CD4-positive, CD25-positive, alpha-beta regulatory T cell (primary cell): ENCODE results near the gene RRAD. TPM values are rescaled to one million over a fixed set of nuclear protein-coding genes. Genes with fewer than 3 reads are reported as not detected.
"Not testable (repeated sequence)": the region's sequence is repeated elsewhere in the genome, so short reads cannot be mapped to it uniquely, and the experiment has no call there.

Experiments
- ATAC-seq, 2 donors: fragments of 150-1000 bp; cut with Tn5 transposase; one replicate each; pipeline ENCODE4 v1.10.0; 2021; ENCODE audit warnings: low read depth in 2 of 2, moderate number of reproducible peaks in 2 of 2, moderate library complexity in 1 of 2
- DNase-seq, 3 donors: peaks; one replicate each; pipeline versions ENCODE4 v3.0.0 to v3.0.0-alpha.2; 2012 to 2022; ENCODE audit warnings: mixed read lengths in 1 of 3
- H3K27ac ChIP-seq: one replicate; pipeline ENCODE4 v1.7.0; 2013; ENCODE audit warnings: mild to moderate bottlenecking, low read length; ENCODE audit not compliant: insufficient read depth, poor library complexity, severe bottlenecking
- H3K27me3 ChIP-seq: one replicate; pipeline ENCODE4 v1.7.0; 2013; ENCODE audit warnings: low read length; ENCODE audit not compliant: control insufficient read depth, insufficient read depth
- H3K36me3 ChIP-seq: one replicate; pipeline ENCODE4 v1.7.0; 2013; ENCODE audit warnings: mild to moderate bottlenecking, low read length, moderate library complexity; ENCODE audit not compliant: control insufficient read depth, insufficient read depth
- H3K4me1 ChIP-seq: 2 replicates; pipeline ENCODE4 v1.7.0; 2013; ENCODE audit warnings: mild to moderate bottlenecking, low read length; ENCODE audit not compliant: insufficient read depth, control insufficient read depth, poor library complexity, severe bottlenecking
- H3K4me3 ChIP-seq: one replicate; pipeline ENCODE4 v1.7.0; 2013; ENCODE audit warnings: low read depth, mild to moderate bottlenecking, low read length, moderate library complexity
- H3K9me3 ChIP-seq, 2 experiments: 1 replicate in 1 of 2; 2 replicates in 1 of 2; pipeline ENCODE4 v1.7.0; 2013; ENCODE audit warnings: low read length in 2 of 2, mild to moderate bottlenecking in 1 of 2, moderate library complexity in 1 of 2; ENCODE audit not compliant: control insufficient read depth in 2 of 2
- H3K27ac Mint-ChIP-seq, 3 donors: one replicate each; pipeline ENCODE4 v1.8.0; 2020 to 2022; ENCODE audit warnings: mild to moderate bottlenecking in 3 of 3, mixed read lengths in 3 of 3, moderate library complexity in 2 of 3
- H3K27me3 Mint-ChIP-seq: one replicate; pipeline ENCODE4 v1.8.0; 2022; ENCODE audit warnings: mild to moderate bottlenecking, mixed read lengths
- H3K36me3 Mint-ChIP-seq: one replicate; pipeline ENCODE4 v1.8.0; 2020; ENCODE audit warnings: mixed read lengths
- H3K4me1 Mint-ChIP-seq, 4 donors: one replicate each; pipeline ENCODE4 v1.8.0; 2020 to 2022; ENCODE audit warnings: mixed read lengths in 4 of 4, mild to moderate bottlenecking in 1 of 4
- H3K4me3 Mint-ChIP-seq, 4 donors: one replicate each; pipeline ENCODE4 v1.8.0; 2020 to 2022; ENCODE audit warnings: mild to moderate bottlenecking in 4 of 4, mixed read lengths in 4 of 4, moderate library complexity in 3 of 4
- H3K9me3 Mint-ChIP-seq, 7 donors: one replicate each; pipeline ENCODE4 v1.8.0; 2020 to 2022; ENCODE audit warnings: mixed read lengths in 7 of 7, mild to moderate bottlenecking in 3 of 7, moderate library complexity in 2 of 7
- polyA plus RNA-seq, 4 donors: library from polyadenylated mRNA; unstranded; fragments of 300-500 nt; fragmentation: Illumina TruSeq; gene quantifications; one replicate each; pipeline ENCODE4 v1.2.3, GENCODE V29; 2021
- total RNA-seq: library from RNA; stranded (reverse); gene quantifications from one replicate; pipeline ENCODE4 v1.2.3, GENCODE V29; 2022

The RRAD gene
- total and polyA plus RNA-seq, 5 donors from 2014 or later, result 0.35 TPM; not detected in 4

GRCh38 chr16:66936462-66936861 is 11.1 kb upstream of the RRAD start:
- H3K36me3 ChIP-seq, result peaks cover 42% of the 10 kb centered on the region
- H3K36me3 Mint-ChIP-seq, result peaks cover 12% of the 10 kb centered on the region

GRCh38 chr16:66935314-66936011 is 10.1 kb upstream of the RRAD start, which contains the start of gene CES2:
CES2 (plus strand) TSS chr16:66935516; CDS start chr16:66935636, 120 bp downstream.
- Mint-ChIP-seq H3K27me3 (peaks cover 6% of the 10 kb centered on the region), H3K36me3 (peaks cover 12% of the 10 kb centered on the region), H3K4me1 (peaks cover 6 to 70% (median 41%) of the 10 kb centered on the region in 4 donors), H3K27ac (peak within 1 kb of the TSS; percentile 98 to 99 (median 99)), H3K4me3 (peak within 1 kb of the TSS; percentile 96 to 99 (median 98)), H3K9me3 (no peaks in the 10 kb centered on the region)
- H3K9me3 ChIP-seq, result no peaks in the 10 kb centered on the region
- H3K27me3 ChIP-seq, result no peaks in the 10 kb centered on the region
- peaks cover 34% of the 10 kb centered on the region for H3K36me3 ChIP-seq
- H3K27ac ChIP-seq, result peak within 1 kb of the TSS; percentile 88
- H3K4me3 ChIP-seq, result peak within 1 kb of the TSS; percentile 68
- DNase-seq (peak in 1 of 3 donors; percentile 5), ATAC-seq (no peak)
- peaks cover 38% of the 10 kb centered on the region for H3K4me1 ChIP-seq

More at GRCh38 chr16:66936462-66936861, 11.1 kb upstream of the RRAD start:
- peaks cover 6 to 68% (median 41%) of the 10 kb centered on the region in 4 donors for H3K4me1 Mint-ChIP-seq
- H3K9me3 Mint-ChIP-seq, result no peaks in the 10 kb centered on the region
- no peak for ATAC-seq
- no peak for DNase-seq
- Histone ChIP-seq H3K4me3 (no peak overlapping the region), H3K9me3 (no peaks in the 10 kb centered on the region), H3K27me3 (no peaks in the 10 kb centered on the region), H3K4me1 (peaks cover 38% of the 10 kb centered on the region), H3K27ac (no peak overlapping the region)
- H3K27me3 Mint-ChIP-seq, result peaks cover 6% of the 10 kb centered on the region
- H3K27ac Mint-ChIP-seq, result peak overlapping the region in 2 of 3 donors; percentile 78 to 80
- H3K4me3 Mint-ChIP-seq, result peak overlapping the region; percentile 76 to 98 (median 95)

GRCh38 chr16:66934839-66935313 is 9.5 kb upstream of the RRAD start:
- not testable (repeated sequence) for DNase-seq, ATAC-seq, H3K27me3 ChIP-seq, H3K9me3 Mint-ChIP-seq, H3K27me3 Mint-ChIP-seq, H3K9me3 ChIP-seq
- H3K36me3 Mint-ChIP-seq, result peaks cover 12% of the 10 kb centered on the region
- H3K4me3 Mint-ChIP-seq, result peak overlapping the region; percentile 96 to 99 (median 98)
- H3K4me1 Mint-ChIP-seq, result peaks cover 6 to 68% (median 41%) of the 10 kb centered on the region in 4 donors
- peak overlapping the region; percentile 98 to 99 (median 99) for H3K27ac Mint-ChIP-seq
- peak overlapping the region; percentile 88 for H3K27ac ChIP-seq
- H3K4me1 ChIP-seq, result peaks cover 38% of the 10 kb centered on the region
- H3K4me3 ChIP-seq, result peak overlapping the region; percentile 68
- H3K36me3 ChIP-seq, result peaks cover 28% of the 10 kb centered on the region

- Histone ChIP-seq H3K27me3 (no peaks in the 10 kb centered on the region), H3K4me3 (peak within 1 kb of the TSS; percentile 99)
- peaks cover 6 to 67% (median 41%) of the 10 kb centered on the region in 4 donors for H3K4me1 Mint-ChIP-seq
These were observed 9.0 kb upstream of the RRAD start, which contains the start of gene CIAO2B for GRCh38 chr16:66934138-66934838. CIAO2B (minus strand) TSS chr16:66934402; CDS start chr16:66934364, 38 bp downstream.

GRCh38 chr16:66933776-66934137 is 8.4 kb upstream of the RRAD start:
- Mint-ChIP-seq H3K27me3 (peaks cover 6% of the 10 kb centered on the region), H3K4me1 (peaks cover 6 to 66% (median 41%) of the 10 kb centered on the region in 4 donors), H3K36me3 (peaks cover 11% of the 10 kb centered on the region), H3K4me3 (peak overlapping the region; percentile 96 to 99 (median 98)), H3K27ac (peak overlapping the region; percentile 98 to 99 (median 99)), H3K9me3 (no peaks in the 10 kb centered on the region)
- DNase-seq (no peak), ATAC-seq (peak; percentile 61 to 62)
- Histone ChIP-seq H3K4me3 (peak overlapping the region; percentile 99), H3K27me3 (no peaks in the 10 kb centered on the region), H3K4me1 (peaks cover 38% of the 10 kb centered on the region), H3K9me3 (no peaks in the 10 kb centered on the region), H3K36me3 (peaks cover 17% of the 10 kb centered on the region), H3K27ac (peak overlapping the region; percentile 88)

More at GRCh38 chr16:66934138-66934838, 9.0 kb upstream of the RRAD start, which contains the start of gene CIAO2B:
- H3K9me3 Mint-ChIP-seq, result no peaks in the 10 kb centered on the region
- H3K4me3 Mint-ChIP-seq, result peak within 1 kb of the TSS; percentile 96 to 99 (median 98)
- H3K36me3 ChIP-seq, result peaks cover 22% of the 10 kb centered on the region
- H3K27ac ChIP-seq, result peak within 1 kb of the TSS; percentile 88
- ATAC-seq, result peak; percentile 85 to 86
- DNase-seq, result peak; percentile 84 to 91 (median 89)
- peaks cover 38% of the 10 kb centered on the region for H3K4me1 ChIP-seq
- H3K27me3 Mint-ChIP-seq, result peaks cover 6% of the 10 kb centered on the region
- peak within 1 kb of the TSS; percentile 98 to 99 (median 99) for H3K27ac Mint-ChIP-seq
- no peaks in the 10 kb centered on the region for H3K9me3 ChIP-seq
- H3K36me3 Mint-ChIP-seq, result peaks cover 11% of the 10 kb centered on the region

- Mint-ChIP-seq H3K36me3 (peaks cover 11% of the 10 kb centered on the region), H3K9me3 (peaks cover 0 to 1% (median 0%) of the 10 kb centered on the region in 7 donors), H3K4me1 (peaks cover 6 to 52% (median 34%) of the 10 kb centered on the region in 4 donors), H3K4me3 (peak overlapping the region; percentile 96 to 99 (median 98)), H3K27me3 (peaks cover 7% of the 10 kb centered on the region), H3K27ac (peak overlapping the region in 2 of 3 donors; percentile 99)
- Histone ChIP-seq H3K27ac (no peak overlapping the region), H3K36me3 (peaks cover 11% of the 10 kb centered on the region), H3K4me1 (peaks cover 38% of the 10 kb centered on the region), H3K27me3 (no peaks in the 10 kb centered on the region), H3K9me3 (no peaks in the 10 kb centered on the region), H3K4me3 (no peak overlapping the region)
- DNase-seq (no peak), ATAC-seq (no peak)
These were observed 6.7 kb upstream of the RRAD start for GRCh38 chr16:66932076-66932475.

- Mint-ChIP-seq H3K27me3 (peaks cover 11% of the 10 kb centered on the region), H3K9me3 (peaks cover 0 to 1% (median 0%) of the 10 kb centered on the region in 7 donors), H3K4me3 (peak overlapping the region; percentile 41 to 96 (median 72)), H3K4me1 (peaks cover 6 to 48% (median 31%) of the 10 kb centered on the region in 4 donors), H3K36me3 (peaks cover 11% of the 10 kb centered on the region), H3K27ac (peak overlapping the region in 2 of 3 donors; percentile 99)
- H3K36me3 ChIP-seq, result peaks cover 11% of the 10 kb centered on the region
- no peak overlapping the region for H3K27ac ChIP-seq
- no peaks in the 10 kb centered on the region for H3K9me3 ChIP-seq
- DNase-seq (no peak), ATAC-seq (no peak)
- H3K4me1 ChIP-seq, result peaks cover 36% of the 10 kb centered on the region
- no peaks in the 10 kb centered on the region for H3K27me3 ChIP-seq
- H3K4me3 ChIP-seq, result no peak overlapping the region
These were observed 6.3 kb upstream of the RRAD start for GRCh38 chr16:66931665-66932064.
